Activated naive CD4-positive, alpha-beta T cell treated with anti-CD3 and anti-CD28 coated beads, Interleukin-2, amount 10 ng/mL, durations not matched to agents 7 days and 5 days (primary cell): ENCODE measurements around the gene MYCBP2.
"Not testable (repeated sequence)": the region's sequence is repeated elsewhere in the genome, so short reads cannot be mapped to it uniquely, and the experiment has no call there.

Experiments
- CTCF ChIA-PET: fragments of 350-600 bp; sonication (Branson Sonifier 250); formaldehyde crosslinking; loops from one replicate; lab custom pipeline; 2021; ENCODE audit warnings: antibody characterized with exemption; lab: Charles Lee
- DNase-seq: peaks from one replicate; pipeline ENCODE4 v3.0.0-alpha.2; 2020
- H3K27ac Mint-ChIP-seq: one replicate; pipeline ENCODE4 v1.8.0; 2021; ENCODE audit warnings: mild to moderate bottlenecking, moderate library complexity, mixed read lengths
- H3K27me3 Mint-ChIP-seq: one replicate; pipeline ENCODE4 v1.8.0; 2021; ENCODE audit warnings: mild to moderate bottlenecking, mixed read lengths
- H3K36me3 Mint-ChIP-seq: one replicate; pipeline ENCODE4 v1.8.0; 2021; ENCODE audit warnings: mixed read lengths
- H3K4me1 Mint-ChIP-seq: one replicate; pipeline ENCODE4 v1.8.0; 2021; ENCODE audit warnings: mixed read lengths
- H3K4me3 Mint-ChIP-seq: one replicate; pipeline ENCODE4 v1.8.0; 2021; ENCODE audit warnings: mild to moderate bottlenecking, moderate library complexity, mixed read lengths
- H3K9me3 Mint-ChIP-seq: one replicate; pipeline ENCODE4 v1.8.0; 2021; ENCODE audit warnings: mixed read lengths

MYCBP2 gene

DNA sequence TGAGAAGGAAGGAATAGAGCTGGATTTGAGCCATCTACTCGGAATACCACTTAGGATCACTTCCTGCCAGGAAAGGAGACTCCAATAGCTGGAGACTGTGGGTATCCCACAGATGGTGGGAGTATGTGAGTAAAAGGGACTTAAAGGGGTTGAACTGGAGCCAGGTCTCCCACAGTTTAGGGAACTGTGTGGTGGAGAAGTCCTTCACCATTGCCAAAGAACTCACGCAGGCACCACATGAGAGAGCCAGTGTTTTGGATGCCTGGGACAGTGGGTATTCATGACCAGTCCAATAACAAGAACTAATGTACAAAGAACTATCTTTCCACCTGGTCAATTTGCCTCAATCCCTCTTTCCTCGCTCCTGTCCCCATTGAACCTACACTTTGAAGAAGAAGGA lies 24.4 kb upstream of the MYCBP2 start:
- Mint-ChIP-seq H3K4me1 (peaks cover 8% of the 10 kb centered on the region), H3K4me3 (no peak overlapping the region), H3K9me3 (peaks cover 2% of the 10 kb centered on the region), H3K27ac (no peak overlapping the region), H3K27me3 (peaks cover 9% of the 10 kb centered on the region), H3K36me3 (no peaks in the 10 kb centered on the region)
- CTCF ChIA-PET = interaction anchor here (0.6 kb wide), 1 partner anchor 126 kb away, joined by 3 read pairs; no protein-coding TSS in a partner anchor
- DNase-seq = no peak

DNA sequence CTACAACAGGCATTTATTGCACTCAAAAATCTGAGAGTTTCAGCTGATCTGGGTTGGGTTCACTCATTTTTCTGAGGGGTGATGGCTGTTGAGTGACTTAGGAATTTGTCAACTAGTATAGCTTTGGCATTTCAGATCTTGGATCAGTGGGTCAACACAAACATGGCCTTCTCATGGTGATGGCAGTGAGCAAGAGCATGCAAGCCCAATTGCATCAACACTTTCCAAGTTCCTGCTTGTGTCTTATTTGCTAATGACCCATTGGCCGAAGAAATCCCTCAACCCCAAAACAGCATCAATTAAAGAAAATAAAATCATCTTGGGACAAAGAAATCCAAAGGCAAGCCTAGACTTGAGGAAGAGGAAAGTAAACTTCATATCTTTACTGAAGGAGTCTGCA lies 23.9 kb upstream of the MYCBP2 start:
- H3K4me3 Mint-ChIP-seq = no peak overlapping the region

DNA sequence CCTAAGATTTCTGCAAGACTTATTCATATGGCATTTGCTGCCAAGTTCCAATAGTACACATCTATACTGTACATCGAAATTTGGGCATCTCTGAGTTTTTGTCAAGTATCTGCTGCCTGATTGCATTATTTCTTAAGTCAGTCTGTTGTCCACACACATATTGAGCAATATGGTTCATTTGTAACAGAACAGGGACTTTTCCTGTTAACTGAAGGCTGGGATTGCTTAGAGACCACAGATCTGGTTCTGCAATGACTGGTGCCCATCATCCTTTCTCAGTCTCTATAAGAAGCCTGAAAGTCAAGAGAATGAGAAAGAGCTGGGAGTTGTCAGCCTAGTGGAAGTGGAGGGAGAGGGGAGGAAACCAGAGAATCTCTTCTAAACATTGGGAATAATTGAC lies 22.5 kb upstream of the MYCBP2 start:
- CTCF ChIA-PET = no interaction called here
- Mint-ChIP-seq H3K4me1 (peaks cover 14% of the 10 kb centered on the region), H3K36me3 (no peaks in the 10 kb centered on the region), H3K9me3 (peaks cover 2% of the 10 kb centered on the region), H3K27ac (no peak overlapping the region), H3K4me3 (no peak overlapping the region), H3K27me3 (peaks cover 5% of the 10 kb centered on the region)
- no peak for DNase-seq

More for the DNA sequence above, 23.9 kb upstream of the MYCBP2 start:
- no peak overlapping the region for H3K27ac Mint-ChIP-seq
- peaks cover 2% of the 10 kb centered on the region for H3K9me3 Mint-ChIP-seq
- H3K36me3 Mint-ChIP-seq = no peaks in the 10 kb centered on the region
- CTCF ChIA-PET = interaction anchor here (0.6 kb wide), 1 partner anchor 127 kb away, joined by 3 read pairs; no protein-coding TSS in a partner anchor
- H3K4me1 Mint-ChIP-seq = peaks cover 10% of the 10 kb centered on the region
- no peak for DNase-seq
- peaks cover 8% of the 10 kb centered on the region for H3K27me3 Mint-ChIP-seq

DNA sequence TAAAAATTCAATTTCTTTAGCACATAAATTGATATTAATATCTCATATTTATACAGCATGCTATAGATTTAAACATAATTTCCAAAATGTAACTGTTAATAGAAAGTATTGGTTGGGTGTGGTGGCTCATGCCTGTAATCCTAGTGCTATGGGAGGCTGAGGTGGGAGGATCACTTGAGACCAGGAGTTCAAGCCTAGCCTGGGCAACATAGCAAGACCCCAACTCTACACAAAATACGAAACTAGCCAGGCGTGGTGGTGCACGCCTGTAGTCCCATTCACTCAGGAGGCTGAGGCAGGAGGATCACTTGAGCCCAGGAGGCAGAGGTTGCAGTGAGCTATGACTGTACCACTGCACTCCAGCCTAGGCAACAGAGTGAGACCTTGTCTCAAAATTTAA lies 20.5 kb upstream of the MYCBP2 start:
- not testable (repeated sequence) for H3K4me1 Mint-ChIP-seq, H3K27ac Mint-ChIP-seq, H3K9me3 Mint-ChIP-seq, H3K36me3 Mint-ChIP-seq, H3K4me3 Mint-ChIP-seq, DNase-seq, H3K27me3 Mint-ChIP-seq
- CTCF ChIA-PET = interaction anchor here (0.8 kb wide), 1 partner anchor 9 kb away, joined by 4 read pairs; no protein-coding TSS in a partner anchor

DNA sequence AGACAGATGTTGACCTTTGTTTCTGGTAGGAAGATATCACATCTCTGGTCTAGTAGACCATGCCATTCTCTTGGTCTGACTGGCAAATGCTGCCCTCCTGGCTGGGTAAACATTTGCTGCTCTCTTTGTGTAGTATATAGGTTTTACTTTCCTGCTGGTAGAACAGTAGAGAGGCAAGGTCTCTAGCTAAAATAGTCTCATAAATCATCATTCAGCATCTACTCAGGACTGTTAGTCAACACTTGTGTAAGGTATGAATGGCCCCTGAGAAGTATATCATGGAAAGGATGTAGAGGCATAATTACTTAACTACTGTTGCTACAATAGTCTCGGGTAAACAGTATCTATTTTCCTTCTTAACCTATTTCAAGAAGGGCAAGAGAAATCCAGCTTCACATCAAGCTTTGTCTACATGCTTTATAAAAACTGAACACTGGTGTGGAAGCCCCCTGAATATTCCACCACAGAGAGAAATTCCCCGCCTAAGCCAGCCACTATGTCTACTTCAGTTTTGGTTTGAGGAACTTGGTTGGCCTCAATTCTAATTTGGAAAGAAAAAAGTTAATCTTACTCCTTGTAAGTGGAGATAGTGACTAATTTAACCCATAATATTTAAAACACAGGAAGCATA lies 18.4 kb upstream of the MYCBP2 start:
- DNase-seq = no peak
- Mint-ChIP-seq H3K4me1 (peaks cover 7% of the 10 kb centered on the region), H3K4me3 (no peak overlapping the region), H3K27me3 (peaks cover 2% of the 10 kb centered on the region), H3K9me3 (no peaks in the 10 kb centered on the region), H3K27ac (no peak overlapping the region), H3K36me3 (no peaks in the 10 kb centered on the region)
- CTCF ChIA-PET = no interaction called here

DNA sequence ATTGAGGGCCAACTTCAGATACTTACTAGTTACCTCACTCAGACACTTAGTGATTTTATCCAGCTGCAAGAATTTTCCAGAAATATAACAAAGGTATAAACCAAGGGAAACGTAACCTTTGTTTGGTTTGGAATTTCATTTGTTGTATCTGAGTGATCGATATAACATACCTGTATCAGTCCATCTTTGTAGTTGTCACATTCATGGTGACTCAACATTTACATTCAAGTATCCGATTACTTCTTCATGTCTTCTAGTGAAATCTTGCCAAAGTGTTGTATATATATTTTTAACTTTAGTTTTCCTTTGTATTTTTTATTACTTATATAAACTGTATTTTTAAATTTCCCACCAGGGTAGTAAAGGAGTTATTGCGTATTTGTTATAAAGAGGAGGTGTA lies 16.9 kb upstream of the MYCBP2 start:
- no peaks in the 10 kb centered on the region for H3K27me3 Mint-ChIP-seq
- CTCF ChIA-PET = no interaction called here
- peaks cover 18% of the 10 kb centered on the region for H3K4me1 Mint-ChIP-seq

DNA sequence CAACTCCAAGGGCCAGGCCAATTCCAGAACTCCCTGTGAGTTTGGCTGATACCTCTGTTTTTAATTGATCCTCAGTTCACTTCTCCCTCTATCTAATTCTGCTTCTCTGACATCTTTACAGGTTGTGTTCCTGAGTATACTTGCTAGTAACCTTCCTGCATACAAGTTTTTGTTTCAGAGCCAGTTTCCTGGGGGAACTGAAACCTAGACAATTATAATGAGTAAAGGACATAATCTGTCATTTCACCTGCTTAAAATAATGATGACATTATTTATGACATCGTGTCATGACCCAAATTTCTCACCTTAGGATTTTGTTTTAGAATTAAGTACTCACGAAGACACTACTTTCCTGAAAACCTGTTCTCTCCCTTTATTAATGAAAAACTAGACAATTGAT lies 12.5 kb upstream of the MYCBP2 start:
- Mint-ChIP-seq H3K9me3 (no peaks in the 10 kb centered on the region), H3K4me1 (peaks cover 21% of the 10 kb centered on the region), H3K27me3 (peaks cover 3% of the 10 kb centered on the region), H3K36me3 (no peaks in the 10 kb centered on the region), H3K4me3 (no peak overlapping the region), H3K27ac (peak overlapping the region; percentile 71)
- DNase-seq = no peak
- CTCF ChIA-PET = interaction anchor here (1.2 kb wide), 1 partner anchor 139 kb away, joined by 3 read pairs; no protein-coding TSS in a partner anchor

More for the DNA sequence above, 16.9 kb upstream of the MYCBP2 start:
- no peak overlapping the region for H3K4me3 Mint-ChIP-seq
- no peak overlapping the region for H3K27ac Mint-ChIP-seq
- H3K9me3 Mint-ChIP-seq = no peaks in the 10 kb centered on the region
- DNase-seq = no peak
- H3K36me3 Mint-ChIP-seq = no peaks in the 10 kb centered on the region

DNA sequence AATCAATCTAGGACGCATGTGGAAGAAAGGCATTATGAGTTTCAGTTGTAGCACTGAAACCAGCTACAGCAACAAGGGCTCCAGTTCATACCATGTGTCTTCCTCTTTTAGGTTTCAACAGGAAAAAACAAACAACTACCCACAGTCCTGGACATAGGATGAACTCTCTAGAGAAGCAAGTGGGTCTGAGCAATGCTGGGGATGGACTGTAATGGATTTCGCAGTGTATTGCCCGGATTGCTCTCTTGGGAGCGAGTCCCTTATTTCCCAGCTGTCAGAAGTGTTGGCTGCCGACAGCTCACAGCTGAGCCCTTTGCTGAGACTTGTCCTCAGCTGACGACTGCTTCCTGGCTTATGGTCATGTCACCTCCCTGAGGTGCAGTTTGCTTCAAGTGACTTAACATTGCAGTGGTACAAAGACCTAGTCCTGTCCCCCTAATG lies 12.1 kb upstream of the MYCBP2 start:
- DNase-seq = no peak
- Mint-ChIP-seq H3K9me3 (no peaks in the 10 kb centered on the region), H3K27me3 (peaks cover 3% of the 10 kb centered on the region), H3K4me1 (peaks cover 21% of the 10 kb centered on the region), H3K36me3 (no peaks in the 10 kb centered on the region), H3K4me3 (no peak overlapping the region), H3K27ac (peak overlapping the region; percentile 71)
- CTCF ChIA-PET = interaction anchor here (0.9 to 1.2 kb wide), 2 partner anchors 9 to 139 kb away, joined by 3 to 4 read pairs; no protein-coding TSS in a partner anchor

DNA sequence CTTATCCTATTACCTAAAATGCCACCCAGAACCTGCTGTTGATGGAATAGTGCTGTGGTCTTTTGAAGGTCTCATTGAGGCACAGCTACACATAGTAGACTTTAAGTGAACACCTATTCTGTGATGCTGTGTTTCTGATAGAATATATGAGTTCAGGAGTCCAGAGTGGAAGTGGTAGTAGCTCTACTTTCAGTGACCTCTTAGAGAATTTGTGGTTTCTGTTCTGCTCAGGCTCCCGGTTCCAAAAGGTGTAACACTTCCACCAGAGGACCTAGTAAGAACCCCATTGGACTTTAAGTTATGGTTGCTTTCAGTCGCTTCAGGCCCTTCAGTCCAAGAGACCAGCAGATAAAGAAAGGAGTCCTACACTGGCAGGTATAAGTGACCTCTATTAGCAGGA lies 11.4 kb upstream of the MYCBP2 start:
- CTCF ChIA-PET = interaction anchor here (0.9 kb wide), 1 partner anchor 10 kb away, joined by 4 read pairs; no protein-coding TSS in a partner anchor
- DNase-seq = no peak
- Mint-ChIP-seq H3K9me3 (no peaks in the 10 kb centered on the region), H3K27me3 (peaks cover 8% of the 10 kb centered on the region), H3K4me1 (peaks cover 21% of the 10 kb centered on the region), H3K4me3 (no peak overlapping the region), H3K36me3 (no peaks in the 10 kb centered on the region), H3K27ac (peak overlapping the region; percentile 71)

DNA sequence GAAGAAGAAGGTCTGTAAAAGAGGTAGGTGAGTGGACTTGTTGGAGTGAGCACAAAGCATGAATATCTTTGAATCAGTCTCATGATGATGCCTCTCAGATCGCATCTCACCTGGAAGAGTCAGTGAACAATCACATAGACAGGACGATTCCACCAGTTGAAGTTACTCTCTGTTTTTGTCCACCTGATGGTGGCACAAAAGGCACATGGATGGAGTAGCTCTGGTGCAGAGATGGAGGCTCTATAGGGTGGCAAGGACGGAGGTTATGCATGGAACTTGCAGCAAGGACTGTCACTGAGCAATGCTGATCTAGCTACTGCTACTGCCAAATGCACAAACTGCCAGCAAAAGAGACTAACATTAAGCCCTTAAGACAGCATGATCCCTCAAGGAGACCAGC lies 10.3 kb upstream of the MYCBP2 start:
- Mint-ChIP-seq H3K27ac (no peak overlapping the region), H3K36me3 (no peaks in the 10 kb centered on the region), H3K27me3 (peaks cover 8% of the 10 kb centered on the region), H3K4me3 (no peak overlapping the region), H3K9me3 (no peaks in the 10 kb centered on the region), H3K4me1 (peaks cover 21% of the 10 kb centered on the region)
- no peak for DNase-seq
- CTCF ChIA-PET = interaction anchor here (1.8 kb wide), 1 partner anchor 141 kb away, joined by 7 read pairs; no protein-coding TSS in a partner anchor

DNA sequence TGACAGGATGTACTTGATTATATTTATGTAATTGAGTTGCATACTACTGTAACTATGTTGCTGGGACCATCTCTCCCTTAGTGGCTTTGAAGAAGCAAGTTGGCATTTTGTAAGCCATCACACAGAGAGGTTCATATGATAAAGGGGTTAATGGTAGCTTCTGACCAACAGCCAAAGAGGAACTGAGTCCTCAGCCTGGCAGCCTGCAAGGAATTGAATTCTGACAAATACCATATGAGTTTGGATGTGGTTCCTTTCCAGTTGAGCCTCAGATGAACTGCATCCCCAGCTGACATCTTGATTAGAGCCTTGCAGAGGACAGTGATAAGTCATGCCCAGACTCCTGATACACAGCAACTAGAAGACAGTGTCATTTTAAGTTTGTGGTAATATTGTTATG lies 8.6 kb upstream of the MYCBP2 start:
- Mint-ChIP-seq H3K9me3 (no peaks in the 10 kb centered on the region), H3K4me1 (peaks cover 30% of the 10 kb centered on the region), H3K27me3 (peaks cover 8% of the 10 kb centered on the region), H3K36me3 (no peaks in the 10 kb centered on the region), H3K27ac (no peak overlapping the region), H3K4me3 (no peak overlapping the region)
- DNase-seq = no peak
- CTCF ChIA-PET = no interaction called here

DNA sequence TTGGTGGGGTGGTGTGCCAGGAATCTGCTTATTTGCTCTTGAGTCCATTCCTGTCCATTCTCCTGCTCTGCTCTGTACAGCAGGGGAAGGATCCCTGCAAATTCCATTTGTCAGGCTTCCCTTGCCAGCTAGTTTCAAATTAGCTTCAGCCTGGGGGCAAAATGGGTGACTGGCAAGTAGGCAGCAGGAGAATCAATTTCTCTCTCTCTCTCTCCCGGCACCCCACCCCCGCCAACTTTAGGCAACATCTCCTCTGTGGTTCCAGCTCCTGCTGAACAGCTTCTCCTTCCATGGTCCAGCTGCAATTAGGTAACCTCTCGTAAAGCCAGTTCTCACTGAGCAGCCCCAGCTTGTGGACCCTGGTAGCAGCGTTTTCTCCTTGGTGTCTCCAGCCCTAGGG lies 6.7 kb upstream of the MYCBP2 start:
- no peak for DNase-seq
- CTCF ChIA-PET = no interaction called here
- no peak overlapping the region for H3K4me3 Mint-ChIP-seq
- no peak overlapping the region for H3K27ac Mint-ChIP-seq
- peaks cover 8% of the 10 kb centered on the region for H3K27me3 Mint-ChIP-seq
- H3K36me3 Mint-ChIP-seq = no peaks in the 10 kb centered on the region
- no peaks in the 10 kb centered on the region for H3K9me3 Mint-ChIP-seq
- H3K4me1 Mint-ChIP-seq = peaks cover 25% of the 10 kb centered on the region

DNA sequence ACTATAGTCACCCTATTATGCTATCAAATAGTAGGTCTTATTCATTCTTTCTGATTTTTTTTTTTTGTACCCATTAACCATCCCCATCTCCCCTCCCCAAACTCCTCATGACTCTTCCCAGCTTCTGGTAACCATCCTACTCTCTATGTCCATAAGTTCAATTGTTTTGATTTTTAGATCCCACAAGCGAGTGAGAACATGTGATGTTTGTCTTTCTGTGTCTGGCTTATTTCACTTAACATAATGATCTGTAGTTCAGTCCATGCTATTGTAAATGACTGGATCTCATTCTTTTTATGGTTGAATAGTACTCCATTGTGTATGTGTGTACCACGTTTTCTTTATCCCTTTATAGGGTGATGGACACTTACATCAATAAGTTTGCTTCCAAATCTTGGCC lies 4.5 kb upstream of the MYCBP2 start:
- CTCF ChIA-PET = interaction anchor here (3.8 kb wide), 1 partner anchor 146 kb away, joined by 26 read pairs; no protein-coding TSS in a partner anchor
- peaks cover 34% of the 10 kb centered on the region for H3K4me1 Mint-ChIP-seq
- no peaks in the 10 kb centered on the region for H3K9me3 Mint-ChIP-seq
- H3K36me3 Mint-ChIP-seq = peaks cover 1% of the 10 kb centered on the region
- peaks cover 13% of the 10 kb centered on the region for H3K27me3 Mint-ChIP-seq
- DNase-seq = no peak
- peak overlapping the region; percentile 29 for H3K4me3 Mint-ChIP-seq
- peak overlapping the region; percentile 70 for H3K27ac Mint-ChIP-seq

DNA sequence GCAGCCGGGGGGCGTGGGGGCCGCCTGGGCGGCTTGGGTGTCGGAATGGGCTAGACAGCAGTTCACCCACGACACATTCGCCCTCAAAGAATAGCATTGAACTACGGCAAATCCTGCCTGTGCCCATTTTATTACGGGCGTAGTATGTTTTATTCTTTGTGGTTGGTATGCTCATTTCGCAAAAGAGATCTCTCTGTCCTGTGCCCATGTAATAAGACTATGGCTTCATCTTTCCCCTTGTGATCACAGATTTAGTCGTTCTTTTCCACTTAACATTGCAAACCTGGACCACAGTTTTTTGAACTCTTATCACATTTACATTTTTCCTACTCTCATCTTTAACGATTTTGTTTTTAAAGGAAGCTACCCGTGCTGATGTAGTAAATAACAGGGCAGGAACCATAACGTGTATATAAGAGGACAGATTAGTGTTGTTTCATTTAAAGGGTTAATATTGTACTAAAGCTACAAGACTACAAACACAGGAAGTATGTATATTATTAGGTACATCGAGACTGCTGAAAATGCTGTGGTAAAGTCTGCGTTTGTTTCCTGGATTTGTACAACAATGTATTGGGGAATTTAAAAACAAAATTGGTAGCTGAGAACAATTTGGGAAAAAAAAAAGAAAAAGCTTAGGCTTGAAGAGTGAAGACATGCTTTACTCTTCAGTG lies 3.2 kb upstream of the MYCBP2 start:
- CTCF ChIA-PET = interaction anchor here (0.6 to 3.8 kb wide), 2 partner anchors 44 to 148 kb away, joined by 3 to 26 read pairs; no protein-coding TSS in a partner anchor
- peaks cover 9% of the 10 kb centered on the region for H3K36me3 Mint-ChIP-seq
- no peaks in the 10 kb centered on the region for H3K9me3 Mint-ChIP-seq
- peak overlapping the region; percentile 95 for H3K27ac Mint-ChIP-seq
- peaks cover 39% of the 10 kb centered on the region for H3K4me1 Mint-ChIP-seq
- peaks cover 9% of the 10 kb centered on the region for H3K27me3 Mint-ChIP-seq
- H3K4me3 Mint-ChIP-seq = peak overlapping the region; percentile 92
- no peak for DNase-seq
